HepG2 (cell line): ENCODE data around the gene CABLES2. TPM values are rescaled to one million over a fixed set of nuclear protein-coding genes. Genes with fewer than 3 reads are reported as not detected.

Experiments
- AGO1 ChIP-seq: fragments of 200-400 bp; formaldehyde crosslinking; IDR thresholded peaks from 2 replicates; pipeline ENCODE4 v1.6.1; 2017; ENCODE audit warnings: mild to moderate bottlenecking, low read depth, low read length, moderate library complexity; ENCODE audit not compliant: poor library complexity, severe bottlenecking
- ATF6 ChIP-seq: sonication (generic); formaldehyde crosslinking; conservative IDR thresholded peaks from 2 replicates; pipeline ENCODE4 v1.4.0; 2020; ENCODE audit warnings: missing genetic modification reagents
- CBX1 ChIP-seq: IDR thresholded peaks from one replicate; pipeline ENCODE4 v1.6.1; 2016; ENCODE audit warnings: antibody characterized with exemption, low read depth
- CBX2 ChIP-seq, 2 experiments: fragments of 200-600 bp in 1 of 2; sonication (generic); formaldehyde crosslinking in 1 of 2; IDR thresholded peaks; 2 replicates each; pipeline versions ENCODE4 v1.7.0 to v1.8.1; 2018 to 2022; ENCODE audit warnings: low read depth in 2 of 2, low read length in 1 of 2, mild to moderate bottlenecking in 1 of 2, missing genetic modification reagents in 1 of 2
- GABPA ChIP-seq, 2 experiments: IDR thresholded peaks; 2 replicates each; pipeline ENCODE4 v1.6.1; 2011 to 2016; ENCODE audit warnings: low read depth in 2 of 2, low read length in 1 of 2, missing biosample characterization in 1 of 2, missing genetic modification characterization in 1 of 2
- HDAC1 ChIP-seq: sonication (generic); formaldehyde crosslinking; IDR thresholded peaks from 2 replicates; pipeline ENCODE4 v1.5.1; 2020; ENCODE audit warnings: mild to moderate bottlenecking, missing genetic modification reagents
- HOMEZ ChIP-seq: IDR thresholded peaks from 2 replicates; pipeline ENCODE4 v1.6.1; 2016; ENCODE audit warnings: low read depth
- POGK ChIP-seq: sonication (generic); formaldehyde crosslinking; conservative IDR thresholded peaks from 2 replicates; pipeline ENCODE4 v1.8.0; 2022; ENCODE audit warnings: mild to moderate bottlenecking, moderate library complexity, missing genetic modification reagents
- SIX1 ChIP-seq: sonication (generic); formaldehyde crosslinking; IDR thresholded peaks from 2 replicates; pipeline ENCODE4 v1.4.0; 2020; ENCODE audit warnings: missing genetic modification reagents, borderline replicate concordance
- TGIF2 ChIP-seq: IDR thresholded peaks from 2 replicates; pipeline ENCODE4 v1.6.1; 2016; ENCODE audit warnings: control low read depth, missing compliant biosample characterization
- ZBTB21 ChIP-seq: sonication (generic); formaldehyde crosslinking; IDR thresholded peaks from 2 replicates; pipeline ENCODE4 v1.4.0; 2020; ENCODE audit warnings: missing genetic modification reagents
- ZFYVE20 ChIP-seq: sonication (generic); formaldehyde crosslinking; IDR thresholded peaks from 2 replicates; pipeline ENCODE4 v1.8.0; 2023; ENCODE audit warnings: low read depth, mild to moderate bottlenecking, moderate library complexity, missing genetic modification reagents, borderline replicate concordance
- ZMAT3 ChIP-seq: sonication (generic); formaldehyde crosslinking; conservative IDR thresholded peaks from 2 replicates; pipeline ENCODE4 v1.7.0; 2021; ENCODE audit warnings: missing genetic modification reagents
- ZMYM3 ChIP-seq: sonication (generic); formaldehyde crosslinking; IDR thresholded peaks from 2 replicates; pipeline ENCODE4 v1.5.1; 2020; ENCODE audit warnings: mild to moderate bottlenecking, missing genetic modification reagents
- ZNF260 ChIP-seq: sonication (generic); formaldehyde crosslinking; IDR thresholded peaks from 2 replicates; pipeline ENCODE4 v1.4.0; 2020; ENCODE audit warnings: missing genetic modification reagents, low read depth, mild to moderate bottlenecking, borderline replicate concordance
- ZNF512B ChIP-seq: sonication (generic); formaldehyde crosslinking; IDR thresholded peaks from 2 replicates; pipeline ENCODE4 v1.5.1; 2020; ENCODE audit warnings: missing genetic modification reagents, mild to moderate bottlenecking, borderline replicate concordance
- ZNF549 ChIP-seq: sonication (generic); formaldehyde crosslinking; IDR thresholded peaks from 2 replicates; pipeline ENCODE4 v1.5.0; 2020; ENCODE audit warnings: missing genetic modification reagents
- ZNF558 ChIP-seq: sonication (generic); formaldehyde crosslinking; IDR thresholded peaks from 2 replicates; pipeline ENCODE4 v1.9.0; 2022; ENCODE audit warnings: mild to moderate bottlenecking, missing genetic modification reagents, borderline replicate concordance
- ZNF652 ChIP-seq: IDR thresholded peaks from 2 replicates; pipeline ENCODE4 v1.6.1; 2016; ENCODE audit warnings: low read depth, borderline replicate concordance
- ZNF800 ChIP-seq: sonication (generic); formaldehyde crosslinking; IDR thresholded peaks from 2 replicates; pipeline ENCODE4 v1.4.0; 2020; ENCODE audit warnings: missing genetic modification reagents
- polyA plus RNA-seq, 8 experiments: library from polyadenylated mRNA; depleted of rRNA in 3 of 8; stranded (reverse) in 7 of 8; unstranded in 1 of 8; fragments of >200 nt; fragmentation: Illumina TruSeq in 4 of 8; extraction: Trizol in 4 of 8; gene quantifications; 2 replicates each; pipeline versions ENCODE4 v1.2.1 to v1.2.3, GENCODE V29; 2011 to 2016; ENCODE audit warnings: low read depth in 4 of 8, missing spikeins in 1 of 8, mixed read lengths in 1 of 8; ENCODE audit not compliant: insufficient read depth in 1 of 8
- total RNA-seq, 5 experiments: library from RNA; depleted of rRNA; stranded (reverse); fragments of >200 nt; fragmentation: Illumina TruSeq; extraction: Trizol; gene quantifications; 2 replicates each; pipeline ENCODE4 v1.2.3, GENCODE V29; 2016; ENCODE audit warnings: low read depth in 1 of 5

Gene CABLES2
- total and polyA plus RNA-seq, 2 of the 13 experiments (the other 11 are each of a cell fraction or from before 2014, with no cell fraction given) = 5.2 to 9.7 TPM

- TF ChIP-seq ZNF260 (CRISPR knock-in tag) = no peak
- TF ChIP-seq SIX1 (CRISPR knock-in tag) = no peak
- no peak for TF ChIP-seq ZNF558 (CRISPR knock-in tag)
- TF ChIP-seq TGIF2 (CRISPR knock-in tag) = no peak
- TF ChIP-seq ZNF549 (CRISPR knock-in tag) = no peak
- no peak for TF ChIP-seq ZNF652 (CRISPR knock-in tag)
- TF ChIP-seq CBX1 = no peak
- TF ChIP-seq ZMAT3 (CRISPR knock-in tag) = no peak
- no peak for TF ChIP-seq HOMEZ
- TF ChIP-seq GABPA (IDR thresholded peaks at IDR 0.05; ENCODE audit: low read depth, low read length) = no peak
- no peak for TF ChIP-seq GABPA (CRISPR knock-in tag; IDR thresholded peaks at IDR 0.05; ENCODE audit: low read depth)
- no peak for TF ChIP-seq ZNF800 (CRISPR knock-in tag)
- no peak for TF ChIP-seq HDAC1 (CRISPR knock-in tag)
- TF ChIP-seq ZFYVE20 (CRISPR knock-in tag) = no peak
- TF ChIP-seq ZNF512B (CRISPR knock-in tag) = no peak
- TF ChIP-seq AGO1 = peak; percentile 23
- no peak for TF ChIP-seq ZBTB21 (CRISPR knock-in tag)
- TF ChIP-seq ATF6 (CRISPR knock-in tag) = no peak
- no peak for TF ChIP-seq POGK
- no peak for TF ChIP-seq ZMYM3
- TF ChIP-seq CBX2 (IDR thresholded peaks at IDR 0.05; ENCODE audit: low read depth, low read length) = no peak
- no peak for TF ChIP-seq CBX2 (CRISPR knock-in tag; IDR thresholded peaks at IDR 0.05; ENCODE audit: low read depth)
These were observed 28.9 kb downstream of the CABLES2 start (continued) for GRCh38 chr20:62378215-62378614.
